Measurements from ENCODE around the gene MARVELD2.
"Not testable (repeated sequence)": the region's sequence is repeated elsewhere in the genome, so short reads cannot be mapped to it uniquely, and the experiment has no call there.

Gene MARVELD2

GRCh38 chr5:69414885-69415583, at the start of gene MARVELD2:
TSS of gene MARVELD2 (plus strand) at chr5:69415116. CDS start at chr5:69419386, 4,270 bp downstream.
- peak in 31 of 58 donors; percentile 0 to 43 (median 7) for DNase-seq

GRCh38 chr5:69367697-69368279, 47.1 kb upstream of the MARVELD2 start:
- DNase-seq, result no peak

GRCh38 chr5:69368458-69369339, 46.2 kb upstream of the MARVELD2 start:
- DNase-seq, result peak in 2 of 58 donors; percentile 27 to 71

- DNase-seq, result peak; percentile 77 to 99 (median 93)
Measured at GRCh38 chr5:69369340-69370121, 45.4 kb upstream of the MARVELD2 start, which contains the start of the genes AK6, RAD17 and TAF9. TSS of gene AK6 (minus strand) at chr5:69369520. CDS start at chr5:69369490, 30 bp downstream. TSS of gene RAD17 (plus strand) at chr5:69369818. CDS start at chr5:69372209, 2,391 bp downstream. TSS of gene TAF9 (minus strand) at chr5:69369520. CDS start at chr5:69365737, 3,783 bp downstream.

GRCh38 chr5:69370335-69370734, 44.6 kb upstream of the MARVELD2 start:
- DNase-seq, result peak in 1 of 58 donors; percentile 0

GRCh38 chr5:69372394-69372793, 42.5 kb upstream of the MARVELD2 start:
- no peak for DNase-seq

- no peak for DNase-seq
Measured at GRCh38 chr5:69374911-69375446, 39.9 kb upstream of the MARVELD2 start.

GRCh38 chr5:69378376-69378775, 36.5 kb upstream of the MARVELD2 start:
- DNase-seq, result no peak

- no peak for DNase-seq
Measured at GRCh38 chr5:69404659-69405330, 10.1 kb upstream of the MARVELD2 start.

- no peak for DNase-seq
Measured at GRCh38 chr5:69415584-69415958, 655 bp downstream of the MARVELD2 start.

- no peak for DNase-seq
Measured at GRCh38 chr5:69416180-69416579, 1.3 kb downstream of the MARVELD2 start.

- no peak for DNase-seq
Measured at GRCh38 chr5:69416699-69417098, 1.8 kb downstream of the MARVELD2 start.

- no peak for DNase-seq
Measured at GRCh38 chr5:69418554-69418953, 3.6 kb downstream of the MARVELD2 start.

GRCh38 chr5:69431424-69432303, 16.7 kb downstream of the MARVELD2 start:
- no peak for DNase-seq

GRCh38 chr5:69432412-69433206, 17.7 kb downstream of the MARVELD2 start:
- no peak for DNase-seq

- DNase-seq, result not testable (repeated sequence)
Measured at GRCh38 chr5:69435276-69435884, 20.5 kb downstream of the MARVELD2 start.

- DNase-seq, result no peak
Measured at GRCh38 chr5:69444127-69444754, 29.3 kb downstream of the MARVELD2 start.
